ENCODE results near the gene THOC2. TPM values are rescaled to one million over a fixed set of nuclear protein-coding genes. Genes with fewer than 3 reads are reported as not detected.
A peak's percentile ranks its signal among the peaks of the same experiment; 100 is the strongest.
"Not testable (repeated sequence)": the region's sequence is repeated elsewhere in the genome, so short reads cannot be mapped to it uniquely, and the experiment has no call there.

THOC2 gene
- 26.2 TPM for polyA plus RNA-seq (2012; ENCODE audit: insufficient read depth, insufficient read length, low read depth)

DNA sequence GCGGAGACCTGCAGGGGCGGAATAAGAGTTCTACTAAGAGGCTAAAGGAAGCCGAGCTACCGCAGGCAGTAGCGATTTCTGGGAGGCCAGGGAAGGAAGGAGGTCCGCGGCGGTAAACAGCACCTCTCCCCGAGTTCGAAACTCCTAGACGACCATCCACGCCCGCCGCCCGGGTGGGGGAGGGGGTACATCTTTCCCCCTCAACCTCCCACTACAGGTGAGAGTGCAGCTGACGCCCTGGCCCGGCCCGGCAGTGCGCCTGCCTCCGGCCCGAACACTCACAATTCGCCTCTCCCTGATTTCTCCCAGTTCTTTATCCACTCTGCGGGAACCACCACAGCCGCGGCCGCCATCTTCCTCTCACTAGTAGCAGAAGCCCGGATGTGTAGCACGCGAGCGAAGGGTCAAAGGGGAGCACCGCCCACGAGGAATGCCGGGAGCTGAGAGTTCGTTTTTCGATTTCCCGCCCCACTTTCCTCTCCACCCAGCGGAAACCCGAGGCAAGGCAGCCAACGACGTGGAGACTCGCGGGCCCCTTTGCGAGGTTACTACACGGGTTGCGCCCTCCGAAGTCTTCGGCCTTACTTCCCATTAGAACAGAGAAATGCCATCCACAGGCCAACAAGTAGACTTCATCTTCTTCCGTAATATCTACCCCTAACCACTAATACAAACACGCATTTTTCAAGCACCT is at the start of gene THOC2:
THOC2 (minus strand) TSS at position 383 of the 694 bp plus-strand sequence; CDS start at position 353, 30 bp downstream.
- Histone ChIP-seq H3K4me1 (no peaks in the 10 kb centered on the region), H3K4me3 (ENCODE audit: low read depth, low read length) (peak within 1 kb of the TSS; percentile 86), H3K9me3 (no peaks in the 10 kb centered on the region), H3K36me3 (no peaks in the 10 kb centered on the region), H3K27me3 (no peaks in the 10 kb centered on the region)
- TF ChIP-seq, protein P1, sequence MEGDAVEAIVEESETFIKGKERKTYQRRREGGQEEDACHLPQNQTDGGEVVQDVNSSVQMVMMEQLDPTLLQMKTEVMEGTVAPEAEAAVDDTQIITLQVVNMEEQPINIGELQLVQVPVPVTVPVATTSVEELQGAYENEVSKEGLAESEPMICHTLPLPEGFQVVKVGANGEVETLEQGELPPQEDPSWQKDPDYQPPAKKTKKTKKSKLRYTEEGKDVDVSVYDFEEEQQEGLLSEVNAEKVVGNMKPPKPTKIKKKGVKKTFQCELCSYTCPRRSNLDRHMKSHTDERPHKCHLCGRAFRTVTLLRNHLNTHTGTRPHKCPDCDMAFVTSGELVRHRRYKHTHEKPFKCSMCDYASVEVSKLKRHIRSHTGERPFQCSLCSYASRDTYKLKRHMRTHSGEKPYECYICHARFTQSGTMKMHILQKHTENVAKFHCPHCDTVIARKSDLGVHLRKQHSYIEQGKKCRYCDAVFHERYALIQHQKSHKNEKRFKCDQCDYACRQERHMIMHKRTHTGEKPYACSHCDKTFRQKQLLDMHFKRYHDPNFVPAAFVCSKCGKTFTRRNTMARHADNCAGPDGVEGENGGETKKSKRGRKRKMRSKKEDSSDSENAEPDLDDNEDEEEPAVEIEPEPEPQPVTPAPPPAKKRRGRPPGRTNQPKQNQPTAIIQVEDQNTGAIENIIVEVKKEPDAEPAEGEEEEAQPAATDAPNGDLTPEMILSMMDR (IDR thresholded peaks at IDR 0.05; ENCODE audit: low read depth, low read length) = peak; percentile 39
- DNase-seq = peak; percentile 87

DNA sequence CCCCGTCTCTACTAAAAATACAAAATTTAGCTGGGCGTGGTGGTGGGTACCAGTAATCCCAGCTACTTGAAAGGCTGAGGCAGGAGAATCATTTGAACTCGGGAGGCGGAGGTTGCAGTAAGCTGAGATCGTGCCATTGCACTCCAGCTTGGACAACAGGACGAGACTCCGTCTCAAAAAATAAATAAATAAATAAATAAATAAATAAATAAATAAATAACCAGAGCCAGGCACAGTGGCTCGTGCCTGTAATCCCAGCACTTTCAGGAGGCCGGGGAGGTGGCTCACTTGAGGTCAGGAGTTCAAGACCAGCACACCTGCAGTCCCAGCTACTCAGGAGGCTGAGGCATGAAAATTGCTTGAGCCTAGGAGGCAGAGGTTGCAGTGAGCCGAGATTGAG is 48.9 kb upstream of the THOC2 start:
- H3K27me3 ChIP-seq; H3K36me3 ChIP-seq; H3K9me3 ChIP-seq; H3K4me1 ChIP-seq; H3K4me3 ChIP-seq (ENCODE audit: low read depth, low read length); DNase-seq: not testable (repeated sequence)

GRCh38 chrX:123779908-123780396 is 47.1 kb upstream of the THOC2 start:
- H3K9me3 ChIP-seq = no peaks in the 10 kb centered on the region
- H3K27me3 ChIP-seq = no peaks in the 10 kb centered on the region
- H3K36me3 ChIP-seq = no peaks in the 10 kb centered on the region
- no peaks in the 10 kb centered on the region for H3K4me1 ChIP-seq
- DNase-seq = no peak
- TF ChIP-seq, protein P1 (IDR thresholded peaks at IDR 0.05; ENCODE audit: low read depth, low read length) = no peak
- no peak overlapping the region for H3K4me3 ChIP-seq (ENCODE audit: low read depth, low read length)

DNA sequence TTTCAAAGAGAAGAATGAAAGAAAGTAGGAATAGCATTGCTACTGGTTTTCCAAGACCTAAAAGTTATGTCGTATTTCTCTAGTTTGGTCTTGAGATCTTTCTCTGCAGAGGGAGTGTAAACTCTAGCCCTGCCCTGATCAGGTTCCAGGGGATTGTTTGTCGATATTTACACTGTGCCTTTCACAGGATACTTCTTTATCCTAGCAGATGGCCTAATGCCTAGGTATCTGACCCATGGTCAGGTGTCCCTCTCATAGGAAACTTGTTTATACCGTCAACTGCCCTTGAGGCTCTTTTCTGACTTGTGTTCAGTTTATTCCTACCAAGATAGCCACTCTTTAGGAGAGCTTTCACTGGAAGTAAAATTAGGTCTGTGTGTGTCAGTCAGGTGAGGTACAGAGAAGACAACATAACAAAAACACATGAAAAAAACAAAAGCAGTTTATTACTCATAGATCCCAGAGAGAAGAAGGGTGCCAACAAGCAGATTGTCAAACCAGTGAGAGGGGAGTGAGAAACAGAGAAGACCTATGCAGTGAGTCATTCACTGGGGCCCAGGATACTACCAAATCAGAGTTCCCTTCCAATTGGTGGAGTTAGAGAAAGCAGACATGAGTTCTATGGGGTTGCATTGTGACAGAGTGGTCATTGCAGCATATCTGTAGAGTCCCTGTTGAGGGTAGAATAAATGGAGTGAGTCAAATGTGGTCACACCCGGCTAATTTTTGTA is 40.6 kb upstream of the THOC2 start:
- Histone ChIP-seq H3K36me3 (no peaks in the 10 kb centered on the region), H3K4me1 (no peaks in the 10 kb centered on the region), H3K4me3 (ENCODE audit: low read depth, low read length) (no peak overlapping the region), H3K9me3 (no peaks in the 10 kb centered on the region), H3K27me3 (no peaks in the 10 kb centered on the region)
- TF ChIP-seq, protein P1 (IDR thresholded peaks at IDR 0.05; ENCODE audit: low read depth, low read length) = no peak
- no peak for DNase-seq

DNA sequence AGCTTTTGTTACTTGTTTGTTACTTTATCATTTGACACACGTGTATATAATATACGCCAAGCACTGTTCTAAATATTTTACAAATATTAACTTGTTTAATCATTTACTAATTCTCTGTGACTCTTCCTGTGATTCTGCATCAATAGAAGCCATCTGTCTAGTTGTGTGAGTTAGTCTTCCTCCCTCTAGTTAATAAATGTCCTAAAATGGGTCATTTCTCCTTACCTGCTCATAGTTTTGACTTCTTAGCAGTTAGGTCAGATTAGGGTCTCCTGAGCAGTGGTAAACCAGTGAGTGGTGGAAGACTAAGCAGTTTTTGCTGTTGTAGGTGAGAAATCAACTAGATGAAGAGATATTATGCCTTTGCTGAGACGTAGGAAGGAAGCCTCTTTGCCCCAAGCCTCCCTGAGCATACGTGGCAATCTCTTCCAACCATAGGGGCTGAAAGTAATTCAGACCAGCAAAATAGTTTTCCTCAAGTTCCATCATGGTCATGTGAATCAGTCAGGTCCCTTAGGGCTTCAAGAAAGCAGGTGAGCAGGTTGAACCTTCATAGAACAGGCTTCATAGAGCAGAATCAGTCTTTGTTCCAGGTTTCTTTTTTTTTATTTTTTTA is 38.7 kb upstream of the THOC2 start:
- no peaks in the 10 kb centered on the region for H3K36me3 ChIP-seq
- no peaks in the 10 kb centered on the region for H3K4me1 ChIP-seq
- DNase-seq = no peak
- H3K27me3 ChIP-seq = no peaks in the 10 kb centered on the region
- TF ChIP-seq, protein P1 (IDR thresholded peaks at IDR 0.05; ENCODE audit: low read depth, low read length) = no peak
- H3K4me3 ChIP-seq (ENCODE audit: low read depth, low read length) = no peak overlapping the region
- H3K9me3 ChIP-seq = no peaks in the 10 kb centered on the region

DNA sequence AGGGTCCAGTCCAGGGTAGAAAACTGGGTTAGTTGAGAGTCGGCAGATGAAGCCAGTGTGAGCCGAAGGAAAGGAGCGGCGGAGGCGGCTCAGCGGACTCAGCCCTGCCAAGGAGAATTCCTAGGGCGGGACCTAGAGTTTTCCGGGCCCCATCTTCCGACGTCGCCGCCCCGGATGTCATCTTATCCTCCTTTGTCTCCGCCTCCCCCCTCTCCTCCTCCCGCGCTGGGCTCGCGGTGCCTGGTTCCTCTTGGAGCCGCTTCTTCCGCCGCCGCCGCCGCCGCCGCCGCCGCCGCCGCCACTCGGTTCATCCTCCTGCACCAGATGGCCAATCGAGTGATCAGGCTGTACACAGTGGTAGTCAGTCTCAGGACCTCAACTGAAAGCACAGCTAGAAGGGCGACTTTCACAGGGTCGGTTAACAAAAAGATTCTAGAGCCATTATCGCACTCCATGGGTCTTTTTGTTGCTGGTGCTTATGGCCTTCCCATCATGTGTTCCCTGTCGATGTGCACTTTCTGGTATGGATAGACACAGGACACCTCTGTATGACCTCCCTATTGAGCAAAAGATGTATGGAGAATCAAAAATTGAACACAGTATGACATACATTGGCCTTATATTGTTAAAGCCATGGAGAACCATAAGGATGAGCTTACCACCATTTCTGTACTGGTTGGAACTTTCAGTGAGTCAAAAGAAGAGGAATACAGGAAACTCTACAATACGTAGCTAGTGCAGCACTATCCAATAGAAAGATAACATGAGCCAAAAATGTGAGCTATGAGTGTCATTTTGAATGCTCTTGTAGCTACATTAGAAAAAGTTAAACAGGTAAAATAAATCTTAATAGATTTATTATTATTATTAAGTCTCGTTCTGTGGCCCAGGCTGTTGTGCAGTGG is 32.4 kb upstream of the THOC2 start:
- Histone ChIP-seq H3K27me3 (no peaks in the 10 kb centered on the region), H3K4me3 (ENCODE audit: low read depth, low read length) (peak overlapping the region; percentile 55), H3K9me3 (no peaks in the 10 kb centered on the region), H3K4me1 (no peaks in the 10 kb centered on the region), H3K36me3 (no peaks in the 10 kb centered on the region)
- DNase-seq = peak; percentile 87
- TF ChIP-seq, protein P1 (IDR thresholded peaks at IDR 0.05; ENCODE audit: low read depth, low read length) = no peak

DNA sequence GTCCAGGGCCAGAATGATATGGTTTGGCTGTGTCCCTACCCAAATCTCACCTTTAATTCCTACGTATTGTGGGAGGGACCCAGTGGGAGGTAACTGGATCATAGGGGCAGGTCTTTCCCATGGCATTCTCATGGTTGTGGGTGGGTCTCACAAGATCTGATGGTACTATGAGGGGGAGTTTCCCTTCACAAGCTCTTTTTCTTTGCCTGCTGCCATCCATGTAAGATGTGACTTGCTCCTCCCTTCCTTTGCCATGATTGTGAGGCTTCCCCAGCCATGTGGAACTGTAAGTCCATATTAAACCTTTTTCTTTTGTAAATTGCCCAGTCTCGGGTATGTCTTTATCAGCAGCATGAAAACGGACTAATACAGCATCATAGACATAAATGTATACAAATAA is 27.0 kb upstream of the THOC2 start:
- not testable (repeated sequence) for H3K27me3 ChIP-seq; H3K36me3 ChIP-seq; H3K9me3 ChIP-seq; H3K4me1 ChIP-seq; H3K4me3 ChIP-seq (ENCODE audit: low read depth, low read length); DNase-seq

DNA sequence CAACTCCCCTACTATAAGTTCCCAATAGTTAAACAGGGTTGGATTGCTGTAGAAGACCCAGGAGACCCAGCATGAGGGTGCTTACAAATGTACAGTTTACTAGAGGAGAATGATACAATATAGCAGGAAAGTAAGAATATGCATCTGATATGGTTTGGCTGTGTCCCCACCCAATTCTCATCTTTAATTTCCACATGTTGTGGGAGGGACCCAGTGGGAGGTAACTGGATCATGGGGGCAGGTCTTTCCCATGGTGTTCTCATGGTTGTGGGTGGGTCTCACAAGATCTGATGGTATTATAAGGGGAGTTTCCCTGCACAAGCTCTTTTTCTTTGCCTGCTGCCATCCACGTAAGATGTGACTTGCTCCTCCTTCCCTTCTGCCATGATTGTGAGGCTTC is 24.9 kb upstream of the THOC2 start:
- H3K36me3 ChIP-seq; H3K27me3 ChIP-seq; H3K4me1 ChIP-seq; H3K9me3 ChIP-seq; H3K4me3 ChIP-seq (ENCODE audit: low read depth, low read length); DNase-seq: not testable (repeated sequence)
